K562 (cell line): Measurements from ENCODE around the gene SMC3. TPM values are rescaled to one million over a fixed set of nuclear protein-coding genes. Genes with fewer than 3 reads are reported as not detected.

Experiments
- ATF4 ChIP-seq: fragments of 450-650 bp; formaldehyde crosslinking; IDR thresholded peaks from 2 replicates; pipeline ENCODE4 v1.4.0; 2022; ENCODE audit warnings: mild to moderate bottlenecking, moderate library complexity
- GATAD2A ChIP-seq: fragments of 450-650 bp; IDR thresholded peaks from 2 replicates; pipeline ENCODE4 v1.6.1; 2017
- GATAD2B ChIP-seq: fragments of 450-650 bp; IDR thresholded peaks from 2 replicates; pipeline ENCODE4 v1.6.1; 2017; ENCODE audit warnings: mild to moderate bottlenecking, borderline replicate concordance
- HDAC2 ChIP-seq: fragments of 450-650 bp; IDR thresholded peaks from 2 replicates; pipeline ENCODE4 v1.6.1; 2016; ENCODE audit warnings: mild to moderate bottlenecking
- HES1 ChIP-seq: fragments of 450-650 bp; IDR thresholded peaks from 2 replicates; pipeline ENCODE4 v1.6.1; 2016; ENCODE audit warnings: low read depth, mild to moderate bottlenecking, moderate library complexity
- HMGN3 ChIP-seq: IDR thresholded peaks from 2 replicates; pipeline ENCODE4 v1.6.1; 2011; ENCODE audit warnings: borderline replicate concordance, low read depth, mild to moderate bottlenecking, mixed read lengths, low read length; ENCODE audit not compliant: insufficient read length; ENCODE audit errors: extremely low read depth
- KDM2B ChIP-seq: fragments of 250-450 bp; sonication (Bioruptor Pico); IDR thresholded peaks from 2 replicates; pipeline ENCODE4 v1.8.0; 2021; ENCODE audit warnings: mild to moderate bottlenecking, moderate library complexity
- KLF16 ChIP-seq: IDR thresholded peaks from 2 replicates; pipeline ENCODE4 v1.6.1; 2016; ENCODE audit warnings: antibody characterized with exemption
- MIER1 ChIP-seq: fragments of 450-650 bp; IDR thresholded peaks from 2 replicates; pipeline ENCODE4 v1.6.1; 2016; ENCODE audit warnings: antibody characterized with exemption, mild to moderate bottlenecking, low read depth
- NR2F6 ChIP-seq: fragments of 450-650 bp; formaldehyde crosslinking; IDR thresholded peaks from 2 replicates; pipeline ENCODE4 v1.4.0; 2020; ENCODE audit warnings: mild to moderate bottlenecking
- PKNOX1 ChIP-seq: fragments of 450-650 bp; IDR thresholded peaks from 2 replicates; pipeline ENCODE4 v1.6.1; 2016
- PURB ChIP-seq: sonication (generic); formaldehyde crosslinking; IDR thresholded peaks from 2 replicates; pipeline ENCODE4 v1.9.0; 2021; ENCODE audit warnings: low read depth, mild to moderate bottlenecking, missing genetic modification reagents
- SAFB ChIP-seq: fragments of 200-400 bp; formaldehyde crosslinking; IDR thresholded peaks from 2 replicates; pipeline ENCODE4 v1.6.1; 2017; ENCODE audit warnings: low read depth, low read length, borderline replicate concordance
- SMAD2 ChIP-seq: fragments of 150-350 bp; IDR thresholded peaks from 2 replicates; pipeline ENCODE4 v1.6.1; 2014; ENCODE audit warnings: low read depth, mild to moderate bottlenecking, low read length
- SMARCA5 ChIP-seq: fragments of 450-650 bp; IDR thresholded peaks from 2 replicates; pipeline ENCODE4 v1.6.1; 2016
- SREBF1 ChIP-seq: fragments of 150-350 bp; IDR thresholded peaks from 2 replicates; pipeline ENCODE4 v1.6.1; 2014; ENCODE audit warnings: antibody characterized with exemption, low read depth, low read length, borderline replicate concordance
- SRF ChIP-seq, 2 experiments: fragments of 250-450, 450-650 bp in 1 of 2; sonication (Bioruptor Pico) in 1 of 2; sonication (generic) in 1 of 2; formaldehyde crosslinking; IDR thresholded peaks; 2 replicates each; pipeline versions ENCODE4 v1.5.0 to v1.5.1; 2020 to 2022; ENCODE audit warnings: mild to moderate bottlenecking in 1 of 2, missing genetic modification reagents in 1 of 2
- STAT5B ChIP-seq: fragments of 250-450 bp; sonication (Bioruptor Pico); IDR thresholded peaks from 2 replicates; pipeline ENCODE4 v1.8.0; 2021; ENCODE audit warnings: mild to moderate bottlenecking, inconsistent platforms
- TFE3 ChIP-seq: fragments of 450-650 bp; formaldehyde crosslinking; IDR thresholded peaks from 2 replicates; pipeline ENCODE4 v1.4.0; 2020; ENCODE audit warnings: mild to moderate bottlenecking, mixed read lengths
- THAP12 ChIP-seq: fragments of 250-450 bp; sonication (Bioruptor Pico); IDR thresholded peaks from 2 replicates; pipeline ENCODE4 v1.9.0; 2021; ENCODE audit warnings: mild to moderate bottlenecking, inconsistent platforms
- TSC22D4 ChIP-seq: fragments of 450-650 bp; IDR thresholded peaks from 2 replicates; pipeline ENCODE4 v1.6.1; 2016; ENCODE audit warnings: missing genetic modification characterization, missing biosample characterization, control low read depth
- ZKSCAN3 ChIP-seq: fragments of 250-450 bp; sonication (Bioruptor Pico); IDR thresholded peaks from 2 replicates; pipeline ENCODE4 v1.4.0; 2020
- ZNF76 ChIP-seq: fragments of 250-450 bp; sonication (Bioruptor Pico); IDR thresholded peaks from 2 replicates; pipeline ENCODE4 v1.4.0; 2020; ENCODE audit warnings: mild to moderate bottlenecking, moderate library complexity, borderline replicate concordance
- polyA plus RNA-seq, 8 experiments: library from polyadenylated mRNA; depleted of rRNA in 4 of 8; stranded (reverse) in 5 of 8; unstranded in 3 of 8; fragments of >200 nt; fragmentation: Nextera tagmentation in 2 of 8; fragmentation: Illumina TruSeq in 1 of 8; extraction: Ambion mirVana in 2 of 8; extraction: Trizol in 1 of 8; gene quantifications; 2 replicates each; pipeline versions ENCODE4 v1.2.1 to v1.2.3, GENCODE V29; 2011 to 2014; ENCODE audit warnings: inconsistent platforms in 1 of 8, missing spikeins in 1 of 8
- total RNA-seq, 7 experiments: library from RNA; depleted of rRNA in 6 of 7; stranded (reverse); fragments of >200 nt in 6 of 7; fragmentation: Illumina TruSeq in 2 of 7; extraction: Trizol in 2 of 7; gene quantifications; 2 replicates each; pipeline versions ENCODE4 v1.2.1 to v1.2.3, GENCODE V29; 2011 to 2021; ENCODE audit warnings: low replicate concordance in 1 of 7

SMC3 gene
- total and polyA plus RNA-seq, 9 of the 15 experiments (the other 6 are each of a cell fraction or from before 2014, with no cell fraction given): 21.3 to 62.6 (median 39.3) TPM

GRCh38 chr10:110646417-110647135, 79.1 kb downstream of the SMC3 start (continued):
- TF ChIP-seq ATF4 (CRISPR knock-in tag) (peak; percentile 44), SMAD2 (no peak), KDM2B (CRISPR knock-in tag) (no peak), SREBF1 (no peak), HDAC2 (no peak), ZNF76 (CRISPR knock-in tag) (no peak), ZKSCAN3 (CRISPR knock-in tag) (no peak), SRF (CRISPR knock-in tag; IDR thresholded peaks at IDR 0.05) (no peak), KLF16 (no peak), GATAD2B (no peak), TFE3 (CRISPR knock-in tag) (no peak), TSC22D4 (no peak), PURB (CRISPR knock-in tag) (no peak), STAT5B (CRISPR knock-in tag) (no peak), NR2F6 (no peak), MIER1 (no peak), HES1 (no peak), SMARCA5 (no peak), HMGN3 (no peak), GATAD2A (no peak), THAP12 (CRISPR knock-in tag) (no peak), SAFB (no peak), PKNOX1 (peak; percentile 67)
